ENCODE data around the gene TRPM4.

GRCh38 chr19:49128545-49129237, 28.9 kb upstream of the TRPM4 start:
- no peak for TF ChIP-seq CTCF (IDR thresholded peaks at IDR 0.05; ENCODE audit: extremely low read depth in 1 of 2, insufficient read depth in 1 of 2, low read depth in 1 of 2, low read length in 2 of 2)
- no peak for TF ChIP-seq EZH2 (IDR thresholded peaks at IDR 0.05; ENCODE audit: borderline replicate concordance, low read depth, low read length, severe bottlenecking)
- TF ChIP-seq POLR2AphosphoS5 (IDR thresholded peaks at IDR 0.05; ENCODE audit: insufficient read depth, low read depth, low read length), result no peak
- TF ChIP-seq MYC (IDR thresholded peaks at IDR 0.05; ENCODE audit: low read depth, low read length), result no peak
- no peak for TF ChIP-seq MAX (IDR thresholded peaks at IDR 0.05; ENCODE audit: insufficient read depth, insufficient read length)
- no peak for TF ChIP-seq POLR2A (IDR thresholded peaks at IDR 0.05; ENCODE audit: low read depth, low read length)
- no peak for TF ChIP-seq FOS (IDR thresholded peaks at IDR 0.05; ENCODE audit: borderline replicate concordance, insufficient read depth, low read length)

Data from endothelial cell of umbilical vein (primary cell).